Fibroblast of lung (primary cell): ENCODE measurements around the gene CALML6. TPM values are rescaled to one million over a fixed set of nuclear protein-coding genes. Genes with fewer than 3 reads are reported as not detected.

Source experiments
- DNase-seq, 2 donors: peaks; one replicate each; pipeline versions ENCODE4 v3.0.0 to v3.0.0-alpha.2; 2010; ENCODE audit warnings: low read depth in 2 of 2
- H2AFZ ChIP-seq: 2 replicates; pipeline ENCODE4 v1.5.1; 2012; ENCODE audit warnings: low read length, control low read depth, inconsistent platforms
- H3K27ac ChIP-seq: 2 replicates; pipeline ENCODE4 v1.5.1; 2011; ENCODE audit warnings: low read length, control low read depth; ENCODE audit not compliant: insufficient read depth
- H3K27me3 ChIP-seq: 2 replicates; pipeline ENCODE4 v1.5.1; 2011; ENCODE audit warnings: mild to moderate bottlenecking, low read length; ENCODE audit not compliant: control insufficient read depth, insufficient read depth
- H3K36me3 ChIP-seq: 2 replicates; pipeline ENCODE4 v1.5.1; 2011; ENCODE audit warnings: low read length; ENCODE audit not compliant: control insufficient read depth, insufficient read depth
- H3K4me1 ChIP-seq: 2 replicates; pipeline ENCODE4 v1.5.1; 2011; ENCODE audit warnings: low read length; ENCODE audit not compliant: control insufficient read depth, insufficient read depth; ENCODE audit errors: extremely low read depth
- H3K4me2 ChIP-seq: 2 replicates; pipeline ENCODE4 v1.5.1; 2011; ENCODE audit warnings: low read length, control low read depth; ENCODE audit not compliant: insufficient read depth; ENCODE audit errors: extremely low read depth
- H3K4me3 ChIP-seq, 4 experiments: fragments of 200-600 bp in 1 of 4; sonication (generic) in 1 of 4; replicated peaks in 1 of 4; 2 replicates each; pipeline ENCODE4 v1.5.1; 2011 to 2016; ENCODE audit warnings: low read length in 4 of 4, low read depth in 3 of 4, mild to moderate bottlenecking in 3 of 4, control low read depth in 2 of 4, inconsistent platforms in 1 of 4, mixed read lengths in 1 of 4; ENCODE audit not compliant: insufficient read depth in 1 of 4; ENCODE audit errors: control extremely low read depth in 1 of 4
- H3K79me2 ChIP-seq: 2 replicates; pipeline ENCODE4 v1.5.1; 2012; ENCODE audit warnings: mild to moderate bottlenecking, low read length, inconsistent platforms; ENCODE audit not compliant: control insufficient read depth, insufficient read depth
- H3K9ac ChIP-seq: 2 replicates; pipeline ENCODE4 v1.5.1; 2011; ENCODE audit warnings: mild to moderate bottlenecking, low read length, control low read depth; ENCODE audit not compliant: insufficient read depth
- H3K9me3 ChIP-seq: 2 replicates; pipeline ENCODE4 v1.5.1; 2012; ENCODE audit warnings: low read depth, low read length; ENCODE audit not compliant: control insufficient read depth, insufficient read depth
- H4K20me1 ChIP-seq: 2 replicates; pipeline ENCODE4 v1.5.1; 2011; ENCODE audit warnings: low read length; ENCODE audit not compliant: control insufficient read depth, insufficient read depth; ENCODE audit errors: extremely low read depth
- EZH2 ChIP-seq: IDR thresholded peaks from 2 replicates; pipeline ENCODE4 v1.5.1; 2012; ENCODE audit warnings: low read length, control low read depth, mild to moderate bottlenecking; ENCODE audit errors: missing control alignments
- polyA minus RNA-seq: library from RNA; depleted of rRNA, polyadenylated mRNA; stranded (reverse); fragments of >200 nt; gene quantifications from 2 replicates; pipeline ENCODE4 v1.2.3, GENCODE V29; 2011; ENCODE audit warnings: low replicate concordance
- polyA plus RNA-seq, 2 donors: library from polyadenylated mRNA; depleted of rRNA in 1 of 2; stranded (reverse) in 1 of 2; unstranded in 1 of 2; fragments of >200 nt; gene quantifications; 2 replicates each; pipeline ENCODE4 v1.2.1, GENCODE V29; 2011 to 2012; ENCODE audit warnings: missing spikeins in 1 of 2
- total RNA-seq: library from RNA; depleted of rRNA; stranded (reverse); fragments of >200 nt; gene quantifications from 2 replicates; pipeline ENCODE4 v1.2.1, GENCODE V29; 2014
- TF ChIP-seq, protein P1 (sequence below), 2 donors: IDR thresholded peaks in 1 of 2; conservative IDR thresholded peaks in 1 of 2; 1 replicate in 1 of 2; 2 replicates in 1 of 2; pipeline ENCODE4 v1.5.1; 2011 to 2012; ENCODE audit warnings: low read length in 2 of 2, control low read depth in 1 of 2, inconsistent platforms in 1 of 2, low read depth in 1 of 2, mild to moderate bottlenecking in 1 of 2

CALML6 gene, protein sequence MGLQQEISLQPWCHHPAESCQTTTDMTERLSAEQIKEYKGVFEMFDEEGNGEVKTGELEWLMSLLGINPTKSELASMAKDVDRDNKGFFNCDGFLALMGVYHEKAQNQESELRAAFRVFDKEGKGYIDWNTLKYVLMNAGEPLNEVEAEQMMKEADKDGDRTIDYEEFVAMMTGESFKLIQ
- total RNA-seq (under 0.01 and 0.17 TPM in 2 replicates), polyA plus RNA-seq (0.09 TPM in 1 of 2 replicates, not detected in the other), polyA minus RNA-seq (not detected in 2 replicates)
- polyA plus RNA-seq (2012): 0.13 TPM in 1 of 2 replicates, not detected in the other

GRCh38 chr1:1914971-1915692, at the start of gene CALML6:
CALML6 (plus strand) TSS chr1:1915260; CDS start chr1:1915281, 21 bp downstream.
- H3K4me2 ChIP-seq: no peak within 1 kb of the TSS
- H4K20me1 ChIP-seq: no peaks in the 10 kb centered on the region
- no peak for TF ChIP-seq EZH2
- TF ChIP-seq, protein P1, sequence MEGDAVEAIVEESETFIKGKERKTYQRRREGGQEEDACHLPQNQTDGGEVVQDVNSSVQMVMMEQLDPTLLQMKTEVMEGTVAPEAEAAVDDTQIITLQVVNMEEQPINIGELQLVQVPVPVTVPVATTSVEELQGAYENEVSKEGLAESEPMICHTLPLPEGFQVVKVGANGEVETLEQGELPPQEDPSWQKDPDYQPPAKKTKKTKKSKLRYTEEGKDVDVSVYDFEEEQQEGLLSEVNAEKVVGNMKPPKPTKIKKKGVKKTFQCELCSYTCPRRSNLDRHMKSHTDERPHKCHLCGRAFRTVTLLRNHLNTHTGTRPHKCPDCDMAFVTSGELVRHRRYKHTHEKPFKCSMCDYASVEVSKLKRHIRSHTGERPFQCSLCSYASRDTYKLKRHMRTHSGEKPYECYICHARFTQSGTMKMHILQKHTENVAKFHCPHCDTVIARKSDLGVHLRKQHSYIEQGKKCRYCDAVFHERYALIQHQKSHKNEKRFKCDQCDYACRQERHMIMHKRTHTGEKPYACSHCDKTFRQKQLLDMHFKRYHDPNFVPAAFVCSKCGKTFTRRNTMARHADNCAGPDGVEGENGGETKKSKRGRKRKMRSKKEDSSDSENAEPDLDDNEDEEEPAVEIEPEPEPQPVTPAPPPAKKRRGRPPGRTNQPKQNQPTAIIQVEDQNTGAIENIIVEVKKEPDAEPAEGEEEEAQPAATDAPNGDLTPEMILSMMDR (conservative IDR thresholded peaks at IDR 0.05 in 1 of 2, IDR thresholded peaks at IDR 0.05 in 1 of 2; ENCODE audit: low read depth in 1 of 2, low read length in 2 of 2): no peak
- peaks cover 6% of the 10 kb centered on the region for H3K4me1 ChIP-seq
- DNase-seq: no peak
- H3K27ac ChIP-seq: no peak within 1 kb of the TSS
- no peaks in the 10 kb centered on the region for H3K79me2 ChIP-seq
- no peaks in the 10 kb centered on the region for H3K36me3 ChIP-seq
- H3K9ac ChIP-seq: no peak within 1 kb of the TSS
- H3K9me3 ChIP-seq: no peaks in the 10 kb centered on the region
- peaks cover 4% of the 10 kb centered on the region for H3K27me3 ChIP-seq
- no peak within 1 kb of the TSS for H2AFZ ChIP-seq
- no peak within 1 kb of the TSS for H3K4me3 ChIP-seq

DNA sequence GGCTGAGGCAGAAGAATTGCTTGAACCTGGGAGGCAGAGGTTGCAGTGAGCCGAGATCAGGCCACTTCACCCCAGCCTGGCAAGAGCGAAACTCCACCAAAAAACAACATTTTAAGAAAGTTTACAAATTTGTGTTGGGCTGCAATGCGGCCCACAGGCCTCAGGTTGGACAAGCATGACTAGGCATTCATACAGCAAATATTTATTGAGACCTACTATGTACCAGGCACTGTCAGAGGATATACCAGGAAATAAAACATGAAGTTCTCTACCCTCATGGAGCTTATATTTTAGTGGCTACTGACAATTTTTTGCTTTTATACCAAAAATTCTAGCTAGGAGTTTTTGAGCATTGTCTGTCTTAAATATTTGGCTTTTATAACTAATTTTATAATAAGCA, 47.9 kb upstream of the CALML6 start:
- Histone ChIP-seq H3K27ac (no peak overlapping the region), H2AFZ (no peak overlapping the region), H3K4me2 (no peak overlapping the region), H3K36me3 (no peaks in the 10 kb centered on the region), H3K79me2 (peaks cover 97% of the 10 kb centered on the region), H3K9me3 (no peaks in the 10 kb centered on the region), H3K4me1 (peaks cover 2% of the 10 kb centered on the region), H4K20me1 (peaks cover 14% of the 10 kb centered on the region), H3K9ac (no peak overlapping the region), H3K27me3 (no peaks in the 10 kb centered on the region), H3K4me3 (no peak overlapping the region)
- no peak for TF ChIP-seq EZH2
- TF ChIP-seq, protein P1 (conservative IDR thresholded peaks at IDR 0.05 in 1 of 2, IDR thresholded peaks at IDR 0.05 in 1 of 2; ENCODE audit: low read depth in 1 of 2, low read length in 2 of 2): no peak
- DNase-seq: no peak

DNA sequence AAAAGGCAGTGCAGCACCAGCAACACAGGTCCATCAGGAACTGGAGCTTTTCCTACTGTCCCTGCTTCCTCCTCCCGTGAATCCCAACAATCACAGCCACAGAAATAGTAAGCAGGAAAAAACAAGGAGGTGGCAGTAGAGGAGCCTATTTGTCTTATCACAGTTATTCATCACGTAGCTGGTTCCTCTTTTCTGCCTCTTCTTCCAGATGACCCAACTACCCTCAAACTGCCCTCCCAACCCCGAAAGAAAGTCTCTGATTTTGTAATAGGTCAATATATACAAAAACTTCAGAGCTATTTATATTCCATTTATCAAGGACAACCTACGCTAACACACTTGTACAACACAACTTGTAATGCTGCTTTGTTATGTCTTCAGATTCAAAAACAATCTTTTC, 45.6 kb upstream of the CALML6 start:
- Histone ChIP-seq H3K79me2 (peaks cover 97% of the 10 kb centered on the region), H4K20me1 (peaks cover 23% of the 10 kb centered on the region), H3K36me3 (peaks cover 8% of the 10 kb centered on the region), H3K27me3 (no peaks in the 10 kb centered on the region), H3K4me3 (no peak overlapping the region), H3K4me2 (no peak overlapping the region), H3K9me3 (no peaks in the 10 kb centered on the region), H3K4me1 (no peaks in the 10 kb centered on the region), H3K27ac (no peak overlapping the region), H2AFZ (no peak overlapping the region), H3K9ac (no peak overlapping the region)
- TF ChIP-seq, protein P1 (conservative IDR thresholded peaks at IDR 0.05 in 1 of 2, IDR thresholded peaks at IDR 0.05 in 1 of 2; ENCODE audit: low read depth in 1 of 2, low read length in 2 of 2): no peak
- TF ChIP-seq EZH2: no peak
- no peak for DNase-seq
